Ascending aorta (tissue), 2 donors: ENCODE results near the gene MEMO1. TPM values are rescaled to one million over a fixed set of nuclear protein-coding genes. Genes with fewer than 3 reads are reported as not detected.
"Not testable (repeated sequence)": the region's sequence is repeated elsewhere in the genome, so short reads cannot be mapped to it uniquely, and the experiment has no call there.

ENCODE experiments used
- DNase-seq, 2 donors: peaks; one replicate each; pipeline ENCODE4 v3.0.0-alpha.2; 2019; ENCODE audit warnings: low spot score in 2 of 2
- H3K27ac ChIP-seq, 2 donors: fragments of 200-600 bp; sonication (generic); one replicate each; pipeline ENCODE4 v1.5.1; 2016 to 2017; ENCODE audit warnings: mild to moderate bottlenecking in 1 of 2
- H3K27me3 ChIP-seq: fragments of 200-600 bp; sonication (generic); one replicate; pipeline ENCODE4 v1.5.1; 2017
- H3K36me3 ChIP-seq, 2 donors: fragments of 200-600 bp; sonication (generic); one replicate each; pipeline ENCODE4 v1.5.1; 2016
- H3K4me1 ChIP-seq, 2 donors: fragments of 200-600 bp; sonication (generic); one replicate each; pipeline ENCODE4 v1.5.1; 2016 to 2017; ENCODE audit warnings: mild to moderate bottlenecking in 1 of 2
- H3K4me3 ChIP-seq, 2 donors: fragments of 200-600 bp; sonication (generic); one replicate each; pipeline ENCODE4 v1.5.1; 2016 to 2017; ENCODE audit warnings: mild to moderate bottlenecking in 1 of 2
- H3K9me3 ChIP-seq, 2 donors: fragments of 200-600 bp; sonication (generic); one replicate each; pipeline ENCODE4 v1.5.1; 2016
- intact Hi-C: fragments of 100-400 bp; cut with DNase I; formaldehyde crosslinking; loops from one replicate; pipeline ENCODE4 v1.15.1; 2023
- total RNA-seq: library from RNA; depleted of rRNA; stranded (reverse); fragments of >200 nt; gene quantifications from one replicate; pipeline ENCODE4 v1.1.0, GENCODE V29; 2016
- TF ChIP-seq, protein P1 (sequence below), 3 experiments: fragments of 200-600 bp in 2 of 3; fragments of 450-650 bp in 1 of 3; sonication (generic) in 2 of 3; IDR thresholded peaks; one replicate each; pipeline ENCODE4 v1.5.1; 2016 to 2019; ENCODE audit warnings: antibody characterized with exemption in 3 of 3, mild to moderate bottlenecking in 1 of 3, moderate library complexity in 1 of 3

MEMO1 gene
- total RNA-seq, 1 donor from 2014 or later = 4.6 TPM

GRCh38 chr2:31919499-31919898, 91.3 kb downstream of the MEMO1 start:
- H3K4me1 ChIP-seq = no peaks in the 10 kb centered on the region
- no peak overlapping the region for H3K4me3 ChIP-seq
- peaks cover 0 to 4% of the 10 kb centered on the region in 2 donors for H3K36me3 ChIP-seq
- TF ChIP-seq, protein P1, sequence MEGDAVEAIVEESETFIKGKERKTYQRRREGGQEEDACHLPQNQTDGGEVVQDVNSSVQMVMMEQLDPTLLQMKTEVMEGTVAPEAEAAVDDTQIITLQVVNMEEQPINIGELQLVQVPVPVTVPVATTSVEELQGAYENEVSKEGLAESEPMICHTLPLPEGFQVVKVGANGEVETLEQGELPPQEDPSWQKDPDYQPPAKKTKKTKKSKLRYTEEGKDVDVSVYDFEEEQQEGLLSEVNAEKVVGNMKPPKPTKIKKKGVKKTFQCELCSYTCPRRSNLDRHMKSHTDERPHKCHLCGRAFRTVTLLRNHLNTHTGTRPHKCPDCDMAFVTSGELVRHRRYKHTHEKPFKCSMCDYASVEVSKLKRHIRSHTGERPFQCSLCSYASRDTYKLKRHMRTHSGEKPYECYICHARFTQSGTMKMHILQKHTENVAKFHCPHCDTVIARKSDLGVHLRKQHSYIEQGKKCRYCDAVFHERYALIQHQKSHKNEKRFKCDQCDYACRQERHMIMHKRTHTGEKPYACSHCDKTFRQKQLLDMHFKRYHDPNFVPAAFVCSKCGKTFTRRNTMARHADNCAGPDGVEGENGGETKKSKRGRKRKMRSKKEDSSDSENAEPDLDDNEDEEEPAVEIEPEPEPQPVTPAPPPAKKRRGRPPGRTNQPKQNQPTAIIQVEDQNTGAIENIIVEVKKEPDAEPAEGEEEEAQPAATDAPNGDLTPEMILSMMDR (IDR thresholded peaks at IDR 0.05) = no peak
- DNase-seq = no peak
- no peaks in the 10 kb centered on the region for H3K27me3 ChIP-seq
- no peak overlapping the region for H3K27ac ChIP-seq
- H3K9me3 ChIP-seq = no peaks in the 10 kb centered on the region
- intact Hi-C loops = no loop called here

DNA sequence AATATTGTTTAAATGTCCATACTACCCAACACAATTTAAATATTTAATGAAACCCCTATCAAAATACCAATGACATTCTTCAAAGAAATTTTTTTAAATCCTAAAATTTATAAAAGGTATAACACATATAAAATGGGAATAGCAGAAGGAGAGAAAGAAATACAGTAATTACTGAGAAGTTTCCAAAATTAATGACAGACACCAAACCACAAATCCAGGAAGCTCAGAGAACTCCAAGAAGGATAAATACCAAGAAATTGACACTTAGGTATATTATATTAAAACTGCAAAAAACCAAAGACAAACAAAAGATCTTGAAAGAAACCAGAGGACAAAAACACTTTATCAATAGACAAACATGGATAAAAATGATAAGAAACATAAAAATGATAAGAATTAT, 101.1 kb downstream of the MEMO1 start:
- intact Hi-C loops = no loop called here
- peaks cover 0 to 12% of the 10 kb centered on the region in 2 donors for H3K9me3 ChIP-seq
- no peak for DNase-seq
- TF ChIP-seq, protein P1 (IDR thresholded peaks at IDR 0.05) = no peak
- H3K4me3 ChIP-seq = no peak overlapping the region
- H3K27me3 ChIP-seq = no peaks in the 10 kb centered on the region
- H3K36me3 ChIP-seq = peaks cover 3 to 14% of the 10 kb centered on the region in 2 donors
- no peak overlapping the region for H3K27ac ChIP-seq
- no peaks in the 10 kb centered on the region for H3K4me1 ChIP-seq

DNA sequence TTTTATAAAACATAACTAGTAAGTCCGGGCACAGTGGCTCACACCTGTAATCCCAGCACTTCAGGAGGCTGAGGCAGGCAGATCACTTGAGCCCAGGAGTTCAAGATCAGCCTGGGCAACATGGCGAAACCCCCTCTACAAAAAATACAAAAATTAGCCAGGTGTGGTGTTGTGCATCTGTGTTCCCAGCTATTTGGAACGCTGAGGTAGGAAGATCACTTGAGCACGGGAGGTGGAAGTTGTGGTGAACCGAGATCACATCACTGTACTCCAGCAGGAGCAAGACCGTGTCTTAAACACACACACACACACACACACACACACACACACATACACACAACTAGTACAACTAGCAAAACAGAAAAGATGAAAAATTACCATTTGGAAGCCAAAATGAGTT, 103.3 kb downstream of the MEMO1 start:
- Histone ChIP-seq H3K9me3 (peaks cover 0 to 12% of the 10 kb centered on the region in 2 donors), H3K36me3 (peaks cover 3 to 14% of the 10 kb centered on the region in 2 donors)
- DNase-seq, H3K27ac ChIP-seq, H3K27me3 ChIP-seq, intact Hi-C loops, H3K4me3 ChIP-seq, H3K4me1 ChIP-seq: not testable (repeated sequence)

DNA sequence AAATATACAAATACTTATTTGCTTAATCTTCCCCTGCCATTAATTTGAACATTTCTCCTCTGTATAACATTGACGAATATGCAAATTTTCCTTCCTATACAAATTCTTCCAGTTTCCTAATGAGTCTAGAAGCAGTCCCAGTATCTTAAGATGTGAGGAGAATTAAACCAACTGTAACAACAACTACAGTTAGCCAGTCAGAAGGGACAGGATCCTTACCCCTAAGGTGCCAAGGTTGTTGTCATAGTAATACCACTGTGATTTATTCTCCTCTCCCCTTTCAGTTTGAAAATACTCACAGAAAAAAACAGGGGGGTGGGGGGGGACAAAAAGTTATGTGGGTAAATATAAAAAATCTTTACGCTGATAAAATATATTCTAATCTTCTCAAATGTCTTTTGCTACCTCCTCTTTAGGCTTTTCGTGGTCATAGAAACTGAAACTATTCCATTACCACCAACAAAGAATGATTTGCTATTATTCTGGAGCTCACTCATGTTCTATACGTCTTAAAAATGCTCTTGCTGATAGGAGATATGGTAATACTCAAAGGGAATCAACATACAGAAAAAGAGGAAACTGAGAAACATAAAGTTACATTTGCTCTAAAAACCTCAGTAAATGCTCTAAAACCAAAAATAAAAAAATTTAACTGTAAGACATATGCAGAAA, 107.6 kb downstream of the MEMO1 start:
- no peaks in the 10 kb centered on the region for H3K27me3 ChIP-seq
- no peaks in the 10 kb centered on the region for H3K4me1 ChIP-seq
- no peak for DNase-seq
- no peaks in the 10 kb centered on the region for H3K9me3 ChIP-seq
- intact Hi-C loops = no loop called here
- H3K27ac ChIP-seq = no peak overlapping the region
- H3K36me3 ChIP-seq = peaks cover 0 to 35% of the 10 kb centered on the region in 2 donors
- H3K4me3 ChIP-seq = no peak overlapping the region
- TF ChIP-seq, protein P1 (IDR thresholded peaks at IDR 0.05) = no peak

DNA sequence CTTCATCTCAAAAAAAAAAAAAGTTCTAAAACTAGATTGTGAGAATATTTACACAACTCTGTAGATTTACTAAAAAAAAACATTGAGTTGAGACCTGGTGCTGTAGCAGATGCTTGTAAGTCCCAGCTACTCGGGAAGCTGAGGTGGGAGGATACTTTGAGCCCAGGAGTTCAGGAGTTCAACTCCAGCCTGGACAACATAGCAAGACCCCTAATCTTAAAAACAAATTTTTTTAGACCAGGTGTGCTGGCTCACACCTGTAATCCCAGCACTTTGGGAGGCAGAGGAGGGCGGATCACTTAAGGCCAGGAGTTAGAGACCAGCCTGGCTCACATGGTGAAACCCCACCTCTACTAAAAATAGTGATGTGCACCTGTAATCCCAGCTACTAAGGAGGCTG, 108.9 kb downstream of the MEMO1 start:
- H3K27me3 ChIP-seq = no peaks in the 10 kb centered on the region
- intact Hi-C loops = no loop called here
- H3K36me3 ChIP-seq = peaks cover 0 to 35% of the 10 kb centered on the region in 2 donors
- DNase-seq = no peak
- H3K9me3 ChIP-seq = no peaks in the 10 kb centered on the region
- TF ChIP-seq, protein P1 (IDR thresholded peaks at IDR 0.05) = no peak
- no peaks in the 10 kb centered on the region for H3K4me1 ChIP-seq
- no peak overlapping the region for H3K27ac ChIP-seq
- no peak overlapping the region for H3K4me3 ChIP-seq

- H3K27ac ChIP-seq, H3K4me3 ChIP-seq, H3K27me3 ChIP-seq, DNase-seq, intact Hi-C loops, H3K9me3 ChIP-seq, H3K4me1 ChIP-seq: not testable (repeated sequence)
- peaks cover 0 to 35% of the 10 kb centered on the region in 2 donors for H3K36me3 ChIP-seq
Observed at GRCh38 chr2:31900156-31900555, 110.7 kb downstream of the MEMO1 start.

DNA sequence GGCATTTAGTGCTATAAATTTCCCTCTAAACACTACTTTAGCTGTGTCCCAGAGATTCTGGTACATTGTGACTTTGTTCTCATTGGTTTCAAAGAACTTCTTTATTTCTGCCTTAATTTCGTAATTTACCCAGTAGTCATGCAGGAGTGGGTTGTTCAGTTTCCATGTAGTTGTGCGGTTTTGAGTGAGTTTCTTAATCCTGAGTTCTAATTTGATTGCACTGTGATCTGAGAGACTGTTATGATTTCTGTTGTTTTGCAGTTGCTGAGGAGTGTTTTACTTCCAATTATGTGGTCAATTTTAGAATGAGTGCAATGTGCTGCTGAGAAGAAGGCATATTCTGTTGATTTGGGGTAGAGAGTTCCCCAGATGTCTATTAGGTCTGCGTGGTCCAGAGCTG, 112.5 kb downstream of the MEMO1 start:
- H3K4me1 ChIP-seq, H3K4me3 ChIP-seq, intact Hi-C loops, DNase-seq, H3K27me3 ChIP-seq, H3K27ac ChIP-seq, H3K9me3 ChIP-seq: not testable (repeated sequence)
- H3K36me3 ChIP-seq = peaks cover 0 to 35% of the 10 kb centered on the region in 2 donors

DNA sequence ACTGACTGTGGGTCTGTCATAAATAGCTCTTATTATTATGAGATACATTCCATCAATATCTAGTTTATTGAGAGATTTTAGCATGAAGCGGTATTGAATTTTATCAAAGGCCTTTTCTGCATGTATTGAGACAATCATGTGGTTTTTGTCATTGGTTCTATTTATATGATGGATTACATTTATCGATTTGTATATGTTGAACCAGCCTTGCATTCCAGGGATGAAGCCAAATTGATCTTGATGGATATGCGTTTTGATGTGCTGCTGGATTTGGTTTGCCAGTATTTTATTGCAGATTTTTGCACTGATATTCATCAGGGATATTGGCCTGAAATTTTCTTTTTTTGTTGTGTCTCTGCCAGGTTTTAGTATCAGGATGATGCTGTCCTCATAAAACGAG, 113.5 kb downstream of the MEMO1 start:
- H3K9me3 ChIP-seq, H3K4me3 ChIP-seq, H3K27me3 ChIP-seq, H3K4me1 ChIP-seq, intact Hi-C loops, H3K27ac ChIP-seq, DNase-seq: not testable (repeated sequence)
- peaks cover 0 to 35% of the 10 kb centered on the region in 2 donors for H3K36me3 ChIP-seq
